ENCODE measurements around the gene C1QBP.

- TF ChIP-seq CBX5 (IDR thresholded peaks at IDR 0.05; ENCODE audit: low read depth, low read length) (no peak), EP300 (IDR thresholded peaks at IDR 0.05; ENCODE audit: borderline replicate concordance in 1 of 2, low read depth in 2 of 2, low read length in 2 of 2) (no peak), RAD21 (IDR thresholded peaks at IDR 0.05 in 1 of 2, conservative IDR thresholded peaks at IDR 0.05 in 1 of 2; ENCODE audit: low read depth in 2 of 2, low read length in 2 of 2) (no peak), POLR2AphosphoS5 (IDR thresholded peaks at IDR 0.05; ENCODE audit: low read depth, low read length) (no peak), POLR2A (IDR thresholded peaks at IDR 0.05; ENCODE audit: control extremely low read depth in 1 of 2, low read depth in 2 of 2, low read length in 2 of 2) (no peak), CTCF (IDR thresholded peaks at IDR 0.05; ENCODE audit: control extremely low read depth in 1 of 3, insufficient read depth in 1 of 3, low read depth in 1 of 3, low read length in 3 of 3) (no peak)
Observed at GRCh38 chr17:5422505-5422904, 16.4 kb downstream of the C1QBP start.

Measured in H1 (cell line).